A549 (cell line): ENCODE data around the gene TCF4.

ENCODE experiments used
- CTCF ChIP-seq: fragments of >200 bp; sonication (Bioruptor Twin); formaldehyde crosslinking; IDR thresholded peaks from 3 replicates; pipeline ENCODE4 v1.5.1; 2016
- ESRRA ChIP-seq: fragments of 150-350 bp; IDR thresholded peaks from 2 replicates; pipeline ENCODE4 v1.6.1; 2014; ENCODE audit warnings: mild to moderate bottlenecking, low read length, borderline replicate concordance
- POLR2A ChIP-seq: IDR thresholded peaks from 2 replicates; pipeline ENCODE4 v1.6.1; 2012; ENCODE audit warnings: mild to moderate bottlenecking, low read length
- RFX5 ChIP-seq: fragments of 450-650 bp; IDR thresholded peaks from 2 replicates; pipeline ENCODE4 v1.7.1; 2014; ENCODE audit warnings: antibody characterized with exemption, mild to moderate bottlenecking, moderate library complexity
- SREBF2 ChIP-seq: fragments of 450-650 bp; IDR thresholded peaks from 2 replicates; pipeline ENCODE4 v1.6.1; 2014; ENCODE audit warnings: mild to moderate bottlenecking, moderate library complexity

GRCh38 chr18:55179835-55180234 lies 408.2 kb downstream of the TCF4 start:
- TF ChIP-seq CTCF (no peak), POLR2A (no peak), SREBF2 (no peak), RFX5 (no peak), ESRRA (no peak)
